CD4-positive, alpha-beta T cell treated with Interleukin-21 for 1 hour (primary cell): ENCODE measurements around the gene LRMDA.

Experiments used
- DNase-seq: peaks from one replicate; pipeline ENCODE4 v3.0.0-alpha.2; 2020

The LRMDA gene

GRCh38 chr10:75857269-75857846, 425.9 kb downstream of the LRMDA start:
- DNase-seq = no peak

- no peak for DNase-seq
These were observed 426.5 kb downstream of the LRMDA start for GRCh38 chr10:75857896-75858295.

GRCh38 chr10:75858339-75858738, 426.9 kb downstream of the LRMDA start:
- DNase-seq = no peak

- DNase-seq = no peak
These were observed 427.7 kb downstream of the LRMDA start for GRCh38 chr10:75859141-75859540.

- no peak for DNase-seq
These were observed 428.6 kb downstream of the LRMDA start for GRCh38 chr10:75860009-75860408.

- no peak for DNase-seq
These were observed 430.2 kb downstream of the LRMDA start for GRCh38 chr10:75861582-75861981.

- no peak for DNase-seq
These were observed 431.5 kb downstream of the LRMDA start for GRCh38 chr10:75862935-75863334.

- no peak for DNase-seq
These were observed 433.3 kb downstream of the LRMDA start for GRCh38 chr10:75864717-75865116.

GRCh38 chr10:75865413-75866299, 434.2 kb downstream of the LRMDA start:
- DNase-seq = no peak

GRCh38 chr10:75866300-75866625, 434.8 kb downstream of the LRMDA start:
- DNase-seq = no peak

- no peak for DNase-seq
These were observed 435.3 kb downstream of the LRMDA start for GRCh38 chr10:75866731-75867130.

- no peak for DNase-seq
These were observed 437.1 kb downstream of the LRMDA start for GRCh38 chr10:75868574-75868973.

- no peak for DNase-seq
These were observed 438.7 kb downstream of the LRMDA start for GRCh38 chr10:75870039-75870645.

- no peak for DNase-seq
These were observed 444.3 kb downstream of the LRMDA start for GRCh38 chr10:75875740-75876139.

- DNase-seq = no peak
These were observed 445.3 kb downstream of the LRMDA start for GRCh38 chr10:75876710-75877109.

GRCh38 chr10:75877877-75878276, 446.5 kb downstream of the LRMDA start:
- no peak for DNase-seq

- DNase-seq = no peak
These were observed 447.2 kb downstream of the LRMDA start for GRCh38 chr10:75878586-75878985.

- DNase-seq = no peak
These were observed 448.8 kb downstream of the LRMDA start for GRCh38 chr10:75880031-75880775.

- DNase-seq = no peak
These were observed 452.0 kb downstream of the LRMDA start for GRCh38 chr10:75883081-75884072.

GRCh38 chr10:75884808-75885207, 453.4 kb downstream of the LRMDA start:
- no peak for DNase-seq

- DNase-seq = no peak
These were observed 455.9 kb downstream of the LRMDA start for GRCh38 chr10:75887369-75887768.

GRCh38 chr10:75887992-75888680, 456.7 kb downstream of the LRMDA start:
- DNase-seq = no peak
